ENCODE results near the gene CAV2. TPM values are rescaled to one million over a fixed set of nuclear protein-coding genes. Genes with fewer than 3 reads are reported as not detected.

The CAV2 gene
- total RNA-seq, 2 experiments from 2014 or later = not detected

- Histone ChIP-seq H2AFZ (ENCODE audit: low read length) (no peak overlapping the region), H3K4me3 (ENCODE audit: low read depth, low read length, poor library complexity, severe bottlenecking) (no peak overlapping the region), H3K4me1 (ENCODE audit: insufficient read depth, low read length, poor library complexity, severe bottlenecking) (no peaks in the 10 kb centered on the region), H3K79me2 (ENCODE audit: insufficient read depth, low read depth, low read length) (no peaks in the 10 kb centered on the region), H3K9me2 (ENCODE audit: insufficient read depth, low read length) (no peaks in the 10 kb centered on the region), H3K4me2 (ENCODE audit: low read length) (no peak overlapping the region), H3K9me3 (ENCODE audit: low read length) (no peaks in the 10 kb centered on the region), H3K27ac (ENCODE audit: low read depth, low read length, poor library complexity, severe bottlenecking) (no peak overlapping the region), H4K20me1 (ENCODE audit: insufficient read depth, low read length) (no peaks in the 10 kb centered on the region), H3K36me3 (ENCODE audit: insufficient read depth, low read length) (no peaks in the 10 kb centered on the region)
- TF ChIP-seq, protein P1, sequence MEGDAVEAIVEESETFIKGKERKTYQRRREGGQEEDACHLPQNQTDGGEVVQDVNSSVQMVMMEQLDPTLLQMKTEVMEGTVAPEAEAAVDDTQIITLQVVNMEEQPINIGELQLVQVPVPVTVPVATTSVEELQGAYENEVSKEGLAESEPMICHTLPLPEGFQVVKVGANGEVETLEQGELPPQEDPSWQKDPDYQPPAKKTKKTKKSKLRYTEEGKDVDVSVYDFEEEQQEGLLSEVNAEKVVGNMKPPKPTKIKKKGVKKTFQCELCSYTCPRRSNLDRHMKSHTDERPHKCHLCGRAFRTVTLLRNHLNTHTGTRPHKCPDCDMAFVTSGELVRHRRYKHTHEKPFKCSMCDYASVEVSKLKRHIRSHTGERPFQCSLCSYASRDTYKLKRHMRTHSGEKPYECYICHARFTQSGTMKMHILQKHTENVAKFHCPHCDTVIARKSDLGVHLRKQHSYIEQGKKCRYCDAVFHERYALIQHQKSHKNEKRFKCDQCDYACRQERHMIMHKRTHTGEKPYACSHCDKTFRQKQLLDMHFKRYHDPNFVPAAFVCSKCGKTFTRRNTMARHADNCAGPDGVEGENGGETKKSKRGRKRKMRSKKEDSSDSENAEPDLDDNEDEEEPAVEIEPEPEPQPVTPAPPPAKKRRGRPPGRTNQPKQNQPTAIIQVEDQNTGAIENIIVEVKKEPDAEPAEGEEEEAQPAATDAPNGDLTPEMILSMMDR (conservative IDR thresholded peaks at IDR 0.05; ENCODE audit: low read length) = no peak
- no peak for TF ChIP-seq EZH2phosphoT487 (IDR thresholded peaks at IDR 0.05; ENCODE audit: borderline replicate concordance, low read depth, low read length)
- ChIA-PET POLR2A (no interaction called here), CTCF (ENCODE audit: unreplicated experiment) (no interaction called here)
- no peak for DNase-seq (ENCODE audit: low spot score)
- intact Hi-C loops (cut with micrococcal nuclease; ENCODE audit: unreplicated experiment) = no loop called here
- no TSS peak for BruUV-seq (replicated peaks)
Observed at GRCh38 chr7:116539879-116540278, 40.3 kb downstream of the CAV2 start.

GRCh38 chr7:116540743-116541142 is 41.2 kb downstream of the CAV2 start:
- BruUV-seq (replicated peaks) = no TSS peak
- H4K20me1 ChIP-seq (ENCODE audit: insufficient read depth, low read length) = no peaks in the 10 kb centered on the region
- H2AFZ ChIP-seq (ENCODE audit: low read length) = no peak overlapping the region
- CTCF ChIA-PET (ENCODE audit: unreplicated experiment) = no interaction called here
- TF ChIP-seq, protein P1 (conservative IDR thresholded peaks at IDR 0.05; ENCODE audit: low read length) = no peak
- TF ChIP-seq EZH2phosphoT487 (IDR thresholded peaks at IDR 0.05; ENCODE audit: borderline replicate concordance, low read depth, low read length) = no peak
- no peaks in the 10 kb centered on the region for H3K9me2 ChIP-seq (ENCODE audit: insufficient read depth, low read length)
- POLR2A ChIA-PET = no interaction called here
- H3K4me2 ChIP-seq (ENCODE audit: low read length) = no peak overlapping the region
- no peak overlapping the region for H3K4me3 ChIP-seq (ENCODE audit: low read depth, low read length, poor library complexity, severe bottlenecking)
- H3K27ac ChIP-seq (ENCODE audit: low read depth, low read length, poor library complexity, severe bottlenecking) = no peak overlapping the region
- H3K9me3 ChIP-seq (ENCODE audit: low read length) = no peaks in the 10 kb centered on the region
- H3K36me3 ChIP-seq (ENCODE audit: insufficient read depth, low read length) = no peaks in the 10 kb centered on the region
- no peaks in the 10 kb centered on the region for H3K4me1 ChIP-seq (ENCODE audit: insufficient read depth, low read length, poor library complexity, severe bottlenecking)
- no peaks in the 10 kb centered on the region for H3K79me2 ChIP-seq (ENCODE audit: insufficient read depth, low read depth, low read length)
- DNase-seq (ENCODE audit: low spot score) = no peak
- intact Hi-C loops (cut with micrococcal nuclease; ENCODE audit: unreplicated experiment) = no loop called here

DNA sequence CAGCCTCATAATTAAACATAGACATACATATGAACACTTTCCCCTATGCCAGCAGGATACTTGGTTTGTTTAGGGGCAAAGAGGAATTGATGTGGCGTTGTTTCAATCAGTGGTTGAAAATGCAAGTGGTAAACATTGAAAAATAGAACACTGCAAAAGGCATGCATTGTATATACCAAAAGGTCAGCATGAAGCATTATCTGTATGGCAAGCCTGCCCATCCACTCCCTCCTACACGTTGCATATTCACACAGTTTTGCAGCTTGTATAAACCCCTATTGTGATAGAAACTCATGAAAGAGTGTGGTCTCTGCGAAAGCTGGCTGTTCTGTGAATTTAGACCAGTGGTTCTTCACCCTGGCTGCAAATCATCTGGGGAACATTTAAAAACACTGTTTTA is 42.4 kb downstream of the CAV2 start:
- Histone ChIP-seq H3K4me3 (ENCODE audit: low read depth, low read length, poor library complexity, severe bottlenecking) (no peak overlapping the region), H3K9me3 (ENCODE audit: low read length) (no peaks in the 10 kb centered on the region), H3K9me2 (ENCODE audit: insufficient read depth, low read length) (no peaks in the 10 kb centered on the region), H3K79me2 (ENCODE audit: insufficient read depth, low read depth, low read length) (no peaks in the 10 kb centered on the region), H3K27ac (ENCODE audit: low read depth, low read length, poor library complexity, severe bottlenecking) (no peak overlapping the region), H3K4me1 (ENCODE audit: insufficient read depth, low read length, poor library complexity, severe bottlenecking) (no peaks in the 10 kb centered on the region), H3K4me2 (ENCODE audit: low read length) (no peak overlapping the region), H3K36me3 (ENCODE audit: insufficient read depth, low read length) (no peaks in the 10 kb centered on the region), H2AFZ (ENCODE audit: low read length) (no peak overlapping the region), H4K20me1 (ENCODE audit: insufficient read depth, low read length) (no peaks in the 10 kb centered on the region)
- TF ChIP-seq, protein P1 (conservative IDR thresholded peaks at IDR 0.05; ENCODE audit: low read length) = no peak
- TF ChIP-seq EZH2phosphoT487 (IDR thresholded peaks at IDR 0.05; ENCODE audit: borderline replicate concordance, low read depth, low read length) = no peak
- BruUV-seq (replicated peaks) = no TSS peak
- ChIA-PET CTCF (ENCODE audit: unreplicated experiment) (no interaction called here), POLR2A (no interaction called here)
- intact Hi-C loops (cut with micrococcal nuclease; ENCODE audit: unreplicated experiment) = no loop called here
- no peak for DNase-seq (ENCODE audit: low spot score)
